Endothelial cell of umbilical vein (primary cell): ENCODE results near the gene MYH9. TPM values are rescaled to one million over a fixed set of nuclear protein-coding genes. Genes with fewer than 3 reads are reported as not detected.
A peak's percentile ranks its signal among the peaks of the same experiment; 100 is the strongest.
"Not testable (repeated sequence)": the region's sequence is repeated elsewhere in the genome, so short reads cannot be mapped to it uniquely, and the experiment has no call there.

Experiments
- BruUV-seq: library from RNA; stranded (reverse); fragments of 400-500 nt; replicated peaks from 2 replicates; lab custom pipeline; 2021; lab: Mats Ljungman, UMichigan
- CTCF ChIA-PET: fragments of 300-600, 350-600 bp; sonication (Branson Sonifier 250); formaldehyde crosslinking; loops from one replicate; lab custom pipeline; 2021; ENCODE audit warnings: antibody characterized with exemption, inconsistent platforms; lab: Charles Lee
- POLR2A ChIA-PET: fragments of 300-600, 350-600 bp; sonication (Branson Sonifier 250); formaldehyde crosslinking; loops from one replicate; lab custom pipeline; 2021; ENCODE audit warnings: antibody characterized with exemption, inconsistent platforms; lab: Charles Lee
- DNase-seq: peaks from one replicate; pipeline ENCODE4 v3.0.0-alpha.2; 2011; ENCODE audit warnings: low read depth, low spot score
- FAIRE-seq: peaks from 2 replicates; lab custom pipeline; 2011; peaks lifted over from hg19 to GRCh38; lab: Jason Lieb, UNC
- H2AFZ ChIP-seq: 2 replicates; pipeline ENCODE4 v1.6.0; 2012; ENCODE audit warnings: low read depth, low read length, control low read depth, inconsistent platforms
- H3K27ac ChIP-seq: 2 replicates; pipeline ENCODE4 v1.5.1; 2011; ENCODE audit warnings: low read depth, mild to moderate bottlenecking, control low read depth, low read length, moderate library complexity; ENCODE audit not compliant: insufficient read depth
- H3K27me3 ChIP-seq, 2 experiments: 2 replicates each; pipeline versions ENCODE4 v1.6.0 to v1.6.1; 2011; ENCODE audit warnings: low read length in 2 of 2, mixed read lengths in 1 of 2; ENCODE audit not compliant: control insufficient read depth in 2 of 2, insufficient read depth in 2 of 2
- H3K36me3 ChIP-seq, 2 experiments: 2 replicates in 1 of 2; 3 replicates in 1 of 2; pipeline ENCODE4 v1.5.1; 2011; ENCODE audit warnings: low read length in 2 of 2, mild to moderate bottlenecking in 1 of 2, moderate library complexity in 1 of 2; ENCODE audit not compliant: control insufficient read depth in 2 of 2, insufficient read depth in 2 of 2; ENCODE audit errors: extremely low read depth in 1 of 2
- H3K4me1 ChIP-seq: 3 replicates; pipeline ENCODE4 v1.5.1; 2011; ENCODE audit warnings: mild to moderate bottlenecking, low read length; ENCODE audit not compliant: control insufficient read depth, insufficient read depth; ENCODE audit errors: extremely low read depth
- H3K4me2 ChIP-seq: 2 replicates; pipeline ENCODE4 v1.6.1; 2011; ENCODE audit warnings: low read length, control low read depth, mixed read lengths; ENCODE audit not compliant: insufficient read depth
- H3K4me3 ChIP-seq, 3 experiments: fragments of 200-600 bp in 1 of 3; sonication (generic), shearing (Covaris generic) in 1 of 3; replicated peaks in 1 of 3; 2 replicates each; pipeline ENCODE4 v1.5.1; 2011 to 2016; ENCODE audit warnings: control low read depth in 3 of 3, low read length in 3 of 3, mild to moderate bottlenecking in 2 of 3, inconsistent platforms in 1 of 3, low read depth in 1 of 3, moderate library complexity in 1 of 3; ENCODE audit not compliant: insufficient read depth in 1 of 3
- H3K79me2 ChIP-seq: 2 replicates; pipeline ENCODE4 v1.6.0; 2012; ENCODE audit warnings: low read length, inconsistent platforms; ENCODE audit not compliant: control insufficient read depth, insufficient read depth
- H3K9ac ChIP-seq: replicated peaks from 2 replicates; pipeline ENCODE3; 2011; ENCODE audit warnings: low read length, control low read depth; ENCODE audit not compliant: insufficient read depth; ENCODE audit errors: extremely low read depth
- H3K9me1 ChIP-seq: replicated peaks from 3 replicates; pipeline ENCODE4 v1.6.0; 2011; ENCODE audit warnings: mild to moderate bottlenecking, low read length; ENCODE audit not compliant: control insufficient read depth, insufficient read depth; ENCODE audit errors: extremely low read depth
- H3K9me3 ChIP-seq: replicated peaks from 2 replicates; pipeline ENCODE4 v1.5.1; 2012; ENCODE audit warnings: low read length, inconsistent platforms; ENCODE audit not compliant: control insufficient read depth, insufficient read depth
- H4K20me1 ChIP-seq: replicated peaks from 2 replicates; pipeline ENCODE3; 2011; ENCODE audit warnings: mild to moderate bottlenecking, low read length; ENCODE audit not compliant: control insufficient read depth, insufficient read depth; ENCODE audit errors: extremely low read depth
- FOS ChIP-seq: IDR thresholded peaks from 2 replicates; pipeline ENCODE4 v1.6.1; 2011; ENCODE audit warnings: mild to moderate bottlenecking, low read length, moderate library complexity, borderline replicate concordance; ENCODE audit not compliant: insufficient read depth
- MYC ChIP-seq: IDR thresholded peaks from one replicate; pipeline ENCODE4 v1.6.1; 2011; ENCODE audit warnings: mild to moderate bottlenecking, low read depth, low read length
- POLR2AphosphoS5 ChIP-seq: IDR thresholded peaks from 2 replicates; pipeline ENCODE4 v1.6.1; 2012; ENCODE audit warnings: low read depth, mild to moderate bottlenecking, control low read depth, low read length, moderate library complexity; ENCODE audit not compliant: insufficient read depth
- dilution Hi-C: fragments of 300-500 bp; cut with MboI; formaldehyde crosslinking; loops from one replicate; pipeline ENCODE4 v1.15.0; 2019; ENCODE audit warnings: low sequenced_read_pairs; ENCODE audit not compliant: extremely low pct_ligation_motif_present
- intact Hi-C: fragments of 100-400 bp; cut with micrococcal nuclease; formaldehyde crosslinking; loops from one replicate; pipeline ENCODE4 v1.10.0; 2022
- polyA plus RNA-seq, 4 experiments: library from polyadenylated mRNA; depleted of rRNA in 3 of 4; stranded (reverse) in 3 of 4; unstranded in 1 of 4; fragments of >200 nt; gene quantifications; 2 replicates each; pipeline versions ENCODE4 v1.2.1 to v1.2.3, GENCODE V29; 2011 to 2012; ENCODE audit warnings: missing spikeins in 1 of 4
- total RNA-seq: library from RNA; stranded (reverse); gene quantifications from 2 replicates; pipeline ENCODE4 v1.2.3, GENCODE V29; 2021
- TF ChIP-seq, protein P1 (sequence below): IDR thresholded peaks from 2 replicates; pipeline ENCODE4 v1.6.1; 2011; ENCODE audit not compliant: insufficient read depth, insufficient read length

MYH9 gene
- total and polyA plus RNA-seq, 2 donors (not counting 3 experiments of a cell fraction or from before 2014, with no cell fraction given), result 188 to 1,413 TPM

- Histone ChIP-seq H3K27ac (no peak overlapping the region), H4K20me1 (no peaks in the 10 kb centered on the region), H2AFZ (no peak overlapping the region), H3K27me3 (no peaks in the 10 kb centered on the region), H3K4me3 (no peak overlapping the region), H3K4me1 (no peaks in the 10 kb centered on the region), H3K9ac (no peak overlapping the region), H3K9me3 (no peaks in the 10 kb centered on the region), H3K36me3 (peaks cover 0 to 6% of the 10 kb centered on the region in 2 experiments), H3K4me2 (no peak overlapping the region), H3K9me1 (no peaks in the 10 kb centered on the region), H3K79me2 (no peaks in the 10 kb centered on the region)
- no peak for DNase-seq
- dilution Hi-C loops (no loop called here), intact Hi-C loops (no loop called here)
- TSS peak; percentile 1 for BruUV-seq
- ChIA-PET POLR2A (no interaction called here), CTCF (interaction anchor here (0.8 to 2.6 kb wide), 5 partner anchors 9 to 82 kb away, joined by 3 to 9 read pairs (median 6); no protein-coding TSS in a partner anchor)
- TF ChIP-seq, protein P1, sequence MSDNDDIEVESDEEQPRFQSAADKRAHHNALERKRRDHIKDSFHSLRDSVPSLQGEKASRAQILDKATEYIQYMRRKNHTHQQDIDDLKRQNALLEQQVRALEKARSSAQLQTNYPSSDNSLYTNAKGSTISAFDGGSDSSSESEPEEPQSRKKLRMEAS, result no peak
- TF ChIP-seq FOS (no peak), MYC (no peak), POLR2AphosphoS5 (no peak)
- no peak for FAIRE-seq
These were observed 113.2 kb downstream of the MYH9 start for GRCh38 chr22:36274531-36274930.

DNA sequence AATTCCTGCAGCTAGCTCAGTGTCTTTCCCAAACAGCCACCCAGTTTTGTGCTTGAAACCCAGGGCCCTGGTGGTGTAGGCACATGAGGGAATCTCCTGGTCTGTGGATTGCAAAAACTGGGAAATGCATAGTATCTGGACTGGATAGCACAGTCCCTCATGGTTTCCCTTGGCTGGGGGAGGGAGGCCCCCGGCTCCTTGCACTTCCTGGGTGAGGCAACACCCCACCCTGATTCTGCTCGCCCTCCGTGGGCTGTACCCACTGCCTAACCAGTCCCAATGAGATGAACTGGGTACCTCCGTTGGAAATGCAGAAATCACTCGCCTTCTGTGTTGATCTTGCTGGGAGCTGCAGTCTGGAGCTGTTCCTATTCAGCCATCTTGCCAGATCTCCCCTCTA lies 115.8 kb downstream of the MYH9 start:
- H3K79me2 ChIP-seq, FAIRE-seq, H3K4me3 ChIP-seq, H3K4me2 ChIP-seq, dilution Hi-C loops, H3K4me1 ChIP-seq, H4K20me1 ChIP-seq, H3K9ac ChIP-seq, BruUV-seq, H3K27me3 ChIP-seq, H2AFZ ChIP-seq, H3K9me1 ChIP-seq, intact Hi-C loops, DNase-seq, H3K27ac ChIP-seq, H3K9me3 ChIP-seq, H3K36me3 ChIP-seq: not testable (repeated sequence)
- ChIA-PET POLR2A (interaction anchor here (0.6 kb wide), 1 partner anchor 99 kb away, joined by 3 read pairs; no protein-coding TSS in a partner anchor), CTCF (interaction anchor here (0.7 kb wide), 1 partner anchor 11 kb away, joined by 3 read pairs; no protein-coding TSS in a partner anchor)

DNA sequence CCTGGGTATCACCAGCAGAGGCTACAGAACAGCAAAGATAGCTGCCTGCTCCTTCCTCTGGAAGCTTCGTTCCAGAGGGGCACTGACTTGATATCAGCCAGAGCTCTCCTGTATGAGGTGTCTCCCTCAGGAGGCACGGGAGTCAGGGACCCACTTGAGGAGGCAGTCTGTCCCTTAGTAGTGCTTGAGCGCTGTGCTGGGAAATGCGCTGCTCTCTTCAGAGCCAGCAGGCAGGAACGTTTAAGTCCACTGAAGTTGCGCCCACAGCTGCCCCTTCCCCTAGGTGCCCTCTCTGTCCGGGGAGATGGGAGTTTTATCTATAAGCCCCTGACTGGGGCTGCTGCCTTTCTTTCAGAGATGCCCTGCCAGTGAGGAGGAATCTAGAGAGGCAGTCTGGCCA lies 116.5 kb downstream of the MYH9 start:
- H4K20me1 ChIP-seq, H3K9ac ChIP-seq, DNase-seq, H3K9me1 ChIP-seq, H3K4me2 ChIP-seq, H3K36me3 ChIP-seq, H3K27me3 ChIP-seq, H3K9me3 ChIP-seq, H2AFZ ChIP-seq, BruUV-seq, intact Hi-C loops, H3K4me3 ChIP-seq, CTCF ChIA-PET, FAIRE-seq, dilution Hi-C loops, POLR2A ChIA-PET, H3K79me2 ChIP-seq, H3K27ac ChIP-seq, H3K4me1 ChIP-seq: not testable (repeated sequence)
